GM19023 (cell line): ENCODE data around the gene NR1H4.
"Not testable (repeated sequence)": the region's sequence is repeated elsewhere in the genome, so short reads cannot be mapped to it uniquely, and the experiment has no call there.

Experiments used
- ATAC-seq: cut with Tn5 transposase; IDR thresholded peaks from one replicate; pipeline ENCODE4 v1.9.1; 2021; ENCODE audit warnings: mild to moderate bottlenecking, moderate library complexity; ENCODE audit not compliant: unreplicated experiment

The NR1H4 gene

DNA sequence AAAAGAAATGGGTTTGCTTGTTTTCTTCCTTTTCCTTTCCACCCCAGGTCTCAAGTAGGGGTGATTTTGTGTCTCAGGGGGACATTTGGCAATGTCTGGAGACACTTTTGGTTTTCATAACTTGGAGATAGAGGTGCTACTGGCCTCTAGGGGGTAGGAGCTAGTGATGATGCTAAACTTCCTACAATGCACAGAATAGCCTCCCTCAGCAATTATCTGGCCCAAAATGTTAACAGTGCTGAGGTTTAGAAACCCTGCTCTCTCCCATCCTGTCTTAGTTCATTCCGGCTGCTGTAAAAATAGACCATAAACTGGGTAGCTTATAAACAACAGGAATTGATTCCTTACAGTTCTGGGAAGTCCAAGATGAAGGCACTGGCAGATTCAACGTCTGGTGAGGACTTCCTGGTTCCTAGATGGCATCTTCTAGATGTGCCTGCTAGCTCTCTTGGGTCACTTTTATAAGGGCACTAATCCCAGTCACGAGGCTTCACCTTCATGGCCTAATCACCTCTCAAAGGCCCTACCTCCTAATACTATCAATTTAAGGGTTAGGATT, 92.4 kb downstream of the NR1H4 start:
- ATAC-seq = no peak

DNA sequence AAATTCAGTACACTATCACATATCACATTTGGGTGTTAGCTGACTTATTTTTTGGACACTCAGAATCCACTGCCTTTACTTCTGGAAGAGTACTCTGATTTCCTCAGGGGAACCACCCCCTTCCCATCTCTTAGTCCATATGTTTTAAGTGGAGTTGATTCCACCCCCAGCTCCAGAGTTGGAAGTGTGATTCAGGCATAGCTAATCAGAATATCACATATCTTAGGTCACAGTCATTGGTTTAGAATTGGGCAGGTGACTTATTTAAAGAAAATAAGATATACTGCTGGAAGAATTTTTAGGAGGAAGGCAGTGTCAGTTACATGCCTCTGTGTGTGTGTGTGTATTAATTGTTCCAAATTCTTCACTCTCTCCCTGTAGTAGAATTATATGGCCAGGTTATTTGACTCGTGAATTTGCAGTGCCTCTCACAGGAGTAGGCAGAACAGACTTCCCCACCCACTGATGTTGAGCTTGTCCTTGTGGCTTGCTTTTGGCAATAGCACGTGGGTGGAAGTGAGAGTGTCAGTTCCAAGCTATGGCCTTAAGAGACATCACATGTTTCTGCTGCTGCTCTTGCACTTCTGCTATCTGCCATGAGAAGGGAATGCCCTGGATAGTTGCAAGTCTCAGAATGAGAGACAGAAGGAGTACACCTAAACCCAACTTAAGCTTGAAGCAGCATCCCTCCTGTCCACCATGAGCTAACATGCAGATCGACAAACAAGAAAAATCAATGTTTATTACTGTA, 93.4 kb downstream of the NR1H4 start:
- peak; percentile 95 for ATAC-seq

DNA sequence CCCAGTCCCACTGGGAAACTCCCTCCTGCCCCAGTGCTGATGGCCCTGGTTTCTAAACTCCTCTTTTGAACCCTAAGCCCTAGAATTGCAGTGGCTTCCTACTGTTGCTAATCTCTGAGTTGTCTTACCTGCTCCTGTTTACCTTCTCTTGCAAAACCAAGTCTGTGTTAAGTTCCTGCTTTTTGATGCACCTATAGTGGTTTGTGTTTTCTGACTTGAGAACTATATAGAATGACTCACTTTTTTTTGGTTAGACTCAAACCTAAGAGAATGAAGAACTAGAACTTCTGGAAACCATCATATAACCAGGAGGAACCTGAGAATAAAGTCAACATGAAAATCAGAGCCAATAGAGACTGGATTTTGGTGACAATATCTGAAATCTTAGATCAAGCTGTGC, 94.3 kb downstream of the NR1H4 start:
- peak; percentile 26 for ATAC-seq

DNA sequence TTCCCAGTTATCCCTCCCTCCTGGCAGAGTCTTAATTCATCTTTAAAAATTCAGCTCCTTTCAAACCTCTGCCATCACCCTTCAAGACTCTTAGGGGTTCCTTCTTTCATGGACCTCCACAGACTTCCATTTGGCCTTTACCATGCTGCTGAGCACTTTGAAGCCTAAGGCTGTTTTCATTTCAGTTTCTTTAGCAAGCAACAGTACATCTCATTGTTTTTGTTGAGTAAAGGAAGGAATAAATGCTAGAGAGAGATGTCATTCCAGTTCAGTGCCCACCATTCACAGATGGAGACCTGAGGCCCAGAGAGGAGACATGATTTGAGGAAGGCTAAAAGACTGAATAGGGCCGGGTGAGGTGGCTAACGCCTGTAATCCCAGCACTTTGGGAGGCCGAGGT, 98.5 kb downstream of the NR1H4 start:
- ATAC-seq = no peak

DNA sequence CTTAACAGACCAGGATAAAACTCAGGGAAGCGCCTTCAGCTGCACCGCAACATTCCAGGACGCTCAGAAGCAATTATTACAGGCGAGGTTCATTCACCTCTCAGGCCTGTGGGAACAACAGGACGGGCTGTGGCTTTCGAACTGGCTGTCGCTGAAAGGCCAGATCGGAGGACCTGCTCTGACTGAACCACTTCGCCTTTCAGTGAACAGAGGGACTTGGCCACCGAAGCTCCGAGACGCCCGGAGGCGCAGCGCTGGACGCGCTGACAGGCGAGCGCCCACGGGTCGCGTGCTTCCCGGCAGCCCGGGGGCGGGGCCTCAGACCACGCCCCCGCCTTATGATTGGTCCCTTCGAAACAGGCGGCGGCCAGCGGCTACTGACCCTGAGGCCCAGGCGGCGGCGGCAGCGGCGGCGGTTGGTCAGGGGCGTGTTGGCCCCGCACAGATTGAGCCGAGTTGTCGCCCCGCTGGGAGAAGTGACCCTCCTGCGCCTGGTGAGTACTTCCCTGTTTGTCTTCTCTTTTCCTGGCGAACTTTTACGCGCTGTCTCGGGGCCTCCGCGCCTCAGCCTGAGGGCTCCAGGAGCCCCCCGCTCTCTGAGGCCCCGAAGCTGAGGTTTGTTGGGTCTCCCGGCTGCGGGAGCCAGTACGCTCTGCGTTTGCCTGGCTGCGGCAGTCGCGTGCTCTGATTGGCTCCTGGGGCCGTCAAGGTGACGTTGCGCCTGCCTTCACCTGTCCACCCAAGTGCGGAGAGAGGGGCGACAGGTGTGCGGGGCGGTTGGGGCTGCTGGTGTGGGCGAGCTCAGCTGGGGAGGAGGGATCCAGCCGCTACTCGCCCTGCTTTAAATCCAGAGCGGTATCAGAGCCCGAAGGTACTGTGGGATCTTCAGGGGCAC, 99.9 kb downstream of the NR1H4 start, which contains the start of gene GAS2L3:
Gene GAS2L3, plus strand, starts transcription at position 393 of the 895 bp plus-strand sequence. CDS start 21,221 bp downstream, outside the sequence.
- peak; percentile 99 for ATAC-seq

DNA sequence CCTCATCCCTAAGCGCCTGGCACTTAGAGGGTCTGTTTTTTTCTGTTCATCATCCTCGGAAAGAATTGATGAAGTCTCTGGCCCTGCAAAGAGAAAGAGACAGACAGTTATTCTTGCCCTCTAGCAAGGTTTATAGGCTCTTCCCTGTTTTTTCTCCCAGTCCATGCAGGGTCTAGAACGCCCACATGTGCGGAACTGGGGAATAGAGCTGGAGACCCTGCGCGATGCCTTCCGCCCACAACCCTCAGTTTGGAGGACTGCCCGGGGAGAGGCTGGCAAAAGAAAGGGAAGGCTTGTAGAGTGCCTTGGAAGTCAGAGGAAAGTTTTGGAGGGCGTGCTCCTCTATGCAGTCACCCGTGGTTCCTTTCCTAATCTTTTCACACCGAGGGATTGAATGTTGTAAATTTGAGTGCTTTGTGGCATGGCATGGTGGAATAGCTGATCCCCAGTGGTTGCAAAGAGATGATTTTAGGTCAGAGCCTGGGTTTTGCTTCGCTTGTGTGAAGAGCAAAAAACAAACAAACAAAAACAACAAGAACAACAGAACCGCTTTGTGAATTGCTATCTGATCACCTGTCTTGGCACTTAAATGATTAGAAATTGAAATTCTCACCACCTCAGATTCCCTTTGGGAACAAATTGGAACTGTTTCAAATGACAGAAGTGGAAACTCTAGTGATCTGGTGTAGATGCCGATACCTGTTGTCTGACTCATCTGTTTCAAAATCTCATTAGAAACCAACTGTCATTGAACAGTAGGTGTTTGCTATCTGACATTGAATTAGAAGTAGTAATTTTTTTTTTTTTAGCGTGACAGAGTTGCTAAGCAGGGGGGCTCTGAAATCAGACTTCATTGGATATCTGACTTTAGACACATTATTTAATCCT, 100.8 kb downstream of the NR1H4 start:
- peak; percentile 1 for ATAC-seq

DNA sequence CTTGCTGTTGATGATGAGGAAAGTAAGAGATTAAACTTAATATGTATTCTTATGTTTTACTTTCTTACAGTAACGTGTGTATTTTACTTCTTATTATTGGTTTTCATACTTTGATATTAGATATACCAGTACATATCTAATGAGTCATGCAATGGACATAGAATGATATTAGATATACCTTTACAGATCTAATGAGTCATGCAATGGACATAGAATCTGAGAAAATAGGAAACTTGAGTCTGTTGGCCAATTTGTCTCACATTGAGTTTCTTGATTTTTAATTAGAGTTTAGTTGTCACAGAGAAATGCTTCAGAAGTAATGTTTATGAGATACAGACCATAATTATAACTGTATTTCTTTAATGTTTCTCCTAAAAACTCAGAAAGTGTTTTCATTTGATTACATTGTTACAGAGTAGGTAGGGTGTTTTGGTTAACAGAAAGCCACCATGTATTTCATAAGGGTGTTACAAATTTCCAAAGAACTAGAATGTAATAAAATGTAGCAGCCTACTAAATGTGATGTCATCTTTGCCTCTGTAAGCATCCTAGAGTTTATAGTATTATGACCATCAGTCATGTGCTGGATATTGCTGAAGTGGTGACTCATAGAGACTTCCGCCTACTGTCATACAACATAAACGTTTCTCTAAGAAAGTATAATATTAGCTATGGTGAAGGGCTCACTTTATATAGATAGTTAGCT, 102.8 kb downstream of the NR1H4 start:
- no peak for ATAC-seq

DNA sequence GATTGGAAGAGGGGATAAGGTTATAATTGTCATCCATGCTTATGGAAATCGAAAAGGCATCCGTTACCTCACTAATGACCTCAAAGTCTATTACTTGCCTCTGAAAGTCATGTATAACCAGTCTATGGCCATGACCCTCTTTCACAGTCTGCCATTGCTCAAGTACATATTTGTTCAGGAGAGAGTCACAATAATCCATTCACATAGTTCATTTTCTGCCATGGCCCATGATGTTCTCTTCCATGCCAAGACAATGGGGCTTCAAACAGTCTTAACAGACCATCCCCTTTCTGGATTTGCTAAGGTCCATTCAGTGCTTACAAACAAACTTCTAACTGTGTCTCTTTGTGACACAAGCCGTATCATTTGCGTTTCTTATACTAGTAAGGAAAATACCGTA, 105.3 kb downstream of the NR1H4 start:
- no peak for ATAC-seq

DNA sequence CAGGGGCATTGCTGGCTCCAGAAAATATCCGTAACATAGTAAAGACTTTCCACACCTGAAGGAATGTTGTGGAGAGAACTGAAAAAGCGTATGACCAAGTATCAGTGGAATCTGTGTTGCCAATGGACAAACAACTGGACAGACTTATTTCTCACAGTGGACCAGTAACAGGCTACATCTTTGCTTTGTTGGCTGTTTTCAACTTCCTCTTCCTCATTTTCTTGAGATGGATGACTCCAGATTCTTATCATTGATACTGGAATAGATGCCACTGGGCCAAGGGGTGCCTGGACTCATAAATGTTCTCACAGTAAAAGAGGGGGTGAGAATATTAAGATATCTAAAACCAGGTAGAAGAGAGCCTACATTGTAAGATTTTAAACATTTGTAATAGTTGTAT, 106.2 kb downstream of the NR1H4 start:
- ATAC-seq = no peak

DNA sequence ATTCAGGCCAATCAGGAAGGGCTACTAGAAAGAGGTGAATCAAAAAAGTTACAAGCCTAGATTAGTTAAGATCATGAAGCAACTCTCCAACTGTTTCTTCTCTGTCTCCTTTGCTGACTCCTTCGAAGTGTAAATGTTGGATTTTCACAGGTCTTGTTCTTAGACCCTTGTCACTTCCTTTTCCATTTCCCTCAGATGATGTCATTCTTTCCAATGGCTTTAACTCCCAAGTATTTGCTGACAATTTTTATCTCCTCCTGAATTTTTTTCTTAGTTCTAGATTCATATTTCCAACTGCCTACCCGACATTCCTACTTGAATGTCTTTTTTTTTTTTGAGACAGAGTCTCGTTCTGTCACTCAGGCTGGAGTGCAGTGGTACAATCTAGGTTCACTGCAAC, 110.6 kb downstream of the NR1H4 start:
- ATAC-seq = no peak

DNA sequence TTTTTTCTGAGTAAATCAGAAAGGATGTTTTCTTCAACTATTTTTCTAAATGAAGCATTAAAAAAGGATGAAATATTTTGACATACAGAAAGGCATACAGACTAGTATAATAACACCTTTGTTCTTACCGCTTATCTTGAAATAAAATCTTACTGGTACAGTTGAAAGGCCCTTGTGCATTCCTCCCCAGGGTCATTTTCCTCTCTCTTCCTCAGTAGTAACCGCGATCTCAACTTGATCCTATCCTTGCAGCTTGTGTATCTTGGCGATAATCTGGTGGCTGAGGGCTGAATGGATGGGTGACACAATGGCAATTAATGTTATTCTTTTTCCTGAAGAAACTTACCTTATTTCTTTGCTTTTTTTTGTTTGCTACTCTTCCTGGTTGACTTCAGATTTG, 118.3 kb downstream of the NR1H4 start:
- no peak for ATAC-seq

DNA sequence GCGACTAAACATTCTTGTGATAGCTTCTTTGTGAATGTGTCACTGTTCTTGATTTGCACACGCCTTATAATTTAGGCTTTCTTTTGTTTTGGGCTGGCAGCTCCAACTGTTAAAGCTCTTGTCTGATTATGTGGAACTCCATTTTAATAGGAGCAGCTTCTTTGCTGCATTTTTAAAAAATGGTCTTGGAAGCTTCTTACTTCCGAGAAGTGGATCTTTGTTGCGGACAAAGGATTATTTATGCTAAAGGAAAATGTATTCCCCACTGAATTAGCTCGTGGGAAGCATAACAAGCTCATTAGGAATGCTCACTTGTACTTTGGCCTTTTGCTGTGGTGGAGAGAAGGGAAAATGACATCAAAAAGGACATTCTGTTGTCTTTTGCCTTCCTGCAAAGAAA, 119.8 kb downstream of the NR1H4 start:
- ATAC-seq = no peak

DNA sequence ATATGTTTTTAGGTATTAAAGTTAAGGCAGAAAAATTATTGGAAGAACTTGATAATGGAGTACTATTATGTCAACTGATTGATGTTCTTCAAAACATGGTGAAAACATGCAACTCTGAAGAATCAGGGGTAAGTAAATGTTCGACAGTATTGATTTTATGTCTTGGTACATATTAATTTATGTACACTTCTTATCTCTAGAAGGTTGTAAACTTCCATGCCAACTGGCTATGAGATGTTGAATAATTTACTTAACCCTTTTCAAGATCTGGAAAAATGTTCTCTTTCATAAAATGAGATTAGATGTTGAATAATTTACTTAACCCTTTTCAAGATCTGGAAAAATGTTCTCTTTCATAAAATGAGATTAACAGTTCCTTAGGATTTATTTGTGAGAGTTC, 128.0 kb downstream of the NR1H4 start:
- ATAC-seq = no peak

DNA sequence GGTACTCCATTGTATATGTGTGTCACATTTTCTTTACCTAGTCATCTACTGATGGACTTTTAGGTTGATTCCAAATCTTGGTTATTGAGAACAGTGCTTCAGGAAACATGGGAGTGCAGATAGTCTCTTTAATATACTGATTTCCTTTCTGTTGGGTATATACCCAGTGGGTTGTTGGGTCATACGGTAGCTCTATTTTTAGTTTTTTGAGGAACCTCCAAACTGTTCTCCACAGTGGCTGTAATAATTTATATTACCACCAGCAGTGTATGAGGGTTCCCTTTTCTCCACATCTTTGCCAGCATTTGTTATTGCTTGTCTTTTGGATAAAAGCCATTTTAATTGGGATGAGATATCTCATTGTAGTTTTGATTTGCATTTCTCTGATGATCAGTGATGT, 129.3 kb downstream of the NR1H4 start:
- not testable (repeated sequence) for ATAC-seq

DNA sequence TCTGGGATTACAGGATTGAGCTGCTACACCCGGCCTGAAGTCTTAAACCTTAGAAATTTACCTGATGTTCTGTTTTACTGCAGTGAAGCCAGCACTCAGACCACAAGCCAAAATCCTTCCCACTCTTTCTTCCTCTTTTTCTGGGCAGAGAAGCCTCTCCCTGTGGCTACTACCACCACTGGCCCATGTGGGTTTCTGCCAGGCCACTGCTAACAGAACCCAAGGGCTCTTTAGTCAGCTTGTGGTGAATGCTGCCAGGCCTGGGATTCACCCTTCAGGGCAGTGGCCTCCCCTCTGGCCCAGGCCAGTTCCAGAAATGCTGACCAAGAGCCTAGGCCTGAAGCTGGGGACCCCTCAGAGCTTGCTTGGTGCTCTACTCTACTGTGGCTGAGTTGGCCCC, 135.1 kb downstream of the NR1H4 start:
- ATAC-seq = no peak

DNA sequence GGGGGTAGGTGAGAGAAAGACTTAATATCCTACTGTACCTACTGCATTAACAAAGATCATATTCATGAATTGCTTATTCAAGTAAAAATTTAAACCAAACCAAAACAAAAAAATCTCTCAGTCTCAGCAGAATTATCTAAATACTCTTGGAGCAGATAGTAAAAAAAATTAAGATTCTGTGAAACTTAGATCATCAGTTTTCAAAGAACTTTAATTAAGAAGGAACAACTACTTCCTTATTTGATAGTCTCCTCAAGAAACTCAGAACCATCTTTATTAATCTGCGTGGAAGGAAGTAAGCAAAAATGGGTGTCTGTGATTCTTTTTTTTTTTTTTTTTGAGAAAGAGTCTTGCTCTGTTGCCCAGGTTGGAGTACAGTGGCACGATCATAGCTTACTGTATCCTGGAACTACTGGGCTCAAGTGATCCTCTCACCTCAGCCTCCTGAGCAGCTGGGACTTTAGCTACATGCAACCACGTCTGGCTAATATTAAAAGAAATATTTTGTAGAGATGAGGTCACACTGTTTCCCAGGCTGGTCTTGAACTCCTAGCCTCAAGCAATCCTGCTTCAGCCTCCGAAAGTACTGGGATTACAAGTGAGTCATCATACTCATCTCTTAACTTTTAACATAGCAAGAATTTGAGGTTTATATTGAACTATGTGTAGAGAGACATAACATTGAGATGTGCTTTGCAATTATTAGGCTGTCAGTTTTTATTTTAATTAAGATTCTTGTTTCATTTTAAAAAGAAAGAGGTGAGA, 137.2 kb downstream of the NR1H4 start:
- no peak for ATAC-seq

DNA sequence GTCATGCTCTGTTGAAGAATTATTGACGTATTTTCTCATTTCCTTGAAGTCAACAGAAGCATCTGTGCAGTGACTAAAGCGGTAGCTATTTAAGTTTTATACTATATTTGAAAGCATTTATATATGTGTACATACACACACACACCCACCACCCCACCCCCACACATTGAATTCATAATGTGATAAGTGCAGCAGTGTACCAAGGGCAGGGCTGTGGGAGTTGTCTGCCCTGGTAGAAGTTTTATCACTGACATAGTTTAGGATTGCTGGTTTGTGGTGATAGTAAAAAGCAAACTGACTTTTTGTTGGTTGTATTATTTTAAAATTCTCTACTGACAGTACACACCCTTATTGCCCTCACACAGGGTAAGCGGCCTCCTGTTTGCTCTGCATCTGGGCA, 138.9 kb downstream of the NR1H4 start:
- ATAC-seq = no peak
